T-helper 17 cell (primary cell): ENCODE measurements around the gene PLCL2. TPM values are rescaled to one million over a fixed set of nuclear protein-coding genes. Genes with fewer than 3 reads are reported as not detected.

Experiments
- ATAC-seq: fragments of 150-1000 bp; cut with Tn5 transposase; 2 replicates; pipeline ENCODE4 v1.10.0; 2021; ENCODE audit warnings: mild to moderate bottlenecking, moderate library complexity
- DNase-seq, 3 donors: peaks; one replicate each; pipeline versions ENCODE4 v3.0.0 to v3.0.0-alpha.2; 2020 to 2021
- H3K9me3 ChIP-seq: one replicate; pipeline ENCODE4 v1.7.0; 2013; ENCODE audit warnings: low read length, mild to moderate bottlenecking; ENCODE audit not compliant: control insufficient read depth, poor library complexity, severe bottlenecking
- H3K27ac Mint-ChIP-seq: one replicate; pipeline ENCODE4 v1.8.0; 2022; ENCODE audit warnings: mild to moderate bottlenecking, moderate library complexity, mixed read lengths
- H3K27me3 Mint-ChIP-seq: one replicate; pipeline ENCODE4 v1.8.0; 2022; ENCODE audit warnings: mixed read lengths
- H3K36me3 Mint-ChIP-seq: one replicate; pipeline ENCODE4 v1.8.0; 2022; ENCODE audit warnings: low read depth, mixed read lengths
- H3K4me1 Mint-ChIP-seq: one replicate; pipeline ENCODE4 v1.8.0; 2022; ENCODE audit warnings: mild to moderate bottlenecking, mixed read lengths
- H3K4me3 Mint-ChIP-seq: one replicate; pipeline ENCODE4 v1.8.0; 2022; ENCODE audit warnings: mild to moderate bottlenecking, moderate library complexity, mixed read lengths
- total RNA-seq, 4 donors: library from RNA in 2 of 4; stranded (reverse) in 2 of 4; gene quantifications; one replicate each; pipeline ENCODE4 v1.2.3 and lab custom pipeline; 2022 to 2026

Gene PLCL2
- total RNA-seq, 2 donors from 2014 or later = 53.5 to 55.3 TPM

DNA sequence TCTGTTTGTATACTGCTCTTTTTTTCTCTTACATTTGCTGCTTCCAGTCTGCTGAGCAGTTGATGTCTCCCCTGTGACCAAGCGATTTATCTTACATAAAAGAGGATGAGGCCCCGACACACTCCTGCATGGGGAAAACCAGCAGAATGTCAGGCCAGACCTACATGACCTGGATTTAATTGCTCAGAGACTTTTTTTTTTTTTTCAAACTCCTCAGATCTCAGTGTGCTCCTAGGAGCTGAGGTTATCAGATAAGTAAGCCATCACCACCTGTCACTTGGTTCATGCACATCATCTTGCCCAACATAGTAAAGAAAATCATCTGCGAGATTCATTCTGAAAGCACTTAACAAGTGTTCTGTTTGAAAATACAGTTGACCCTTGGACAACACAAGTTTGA is 163.1 kb downstream of the PLCL2 start:
- H3K27me3 Mint-ChIP-seq = no peaks in the 10 kb centered on the region
- peak overlapping the region; percentile 32 for H3K27ac Mint-ChIP-seq
- peaks cover 17% of the 10 kb centered on the region for H3K36me3 Mint-ChIP-seq
- peaks cover 2% of the 10 kb centered on the region for H3K9me3 ChIP-seq
- H3K4me1 Mint-ChIP-seq = peaks cover 19% of the 10 kb centered on the region
- no peak for ATAC-seq
- no peak overlapping the region for H3K4me3 Mint-ChIP-seq
- no peak for DNase-seq

DNA sequence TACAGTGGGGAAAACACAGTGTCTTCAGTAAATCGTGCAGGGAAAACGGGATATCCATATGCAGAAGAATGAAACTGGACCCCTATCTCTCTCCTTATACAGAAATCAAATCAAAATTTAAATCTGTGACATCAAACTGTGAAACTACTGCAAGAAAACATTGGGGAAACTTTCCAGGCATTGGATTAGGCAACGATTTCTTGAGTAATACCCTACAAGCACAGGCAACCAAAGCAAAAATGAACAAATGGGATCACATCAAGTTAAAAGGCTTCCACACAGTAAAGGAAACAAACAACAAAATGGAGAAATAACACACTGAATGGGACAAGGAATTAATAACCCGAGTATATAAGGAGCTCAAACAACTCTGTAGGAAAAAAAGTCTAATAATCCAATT is 165.3 kb downstream of the PLCL2 start:
- H3K27me3 Mint-ChIP-seq = no peaks in the 10 kb centered on the region
- no peak overlapping the region for H3K27ac Mint-ChIP-seq
- DNase-seq (no peak), ATAC-seq (no peak)
- peaks cover 13% of the 10 kb centered on the region for H3K36me3 Mint-ChIP-seq
- no peak overlapping the region for H3K4me3 Mint-ChIP-seq
- peaks cover 12% of the 10 kb centered on the region for H3K4me1 Mint-ChIP-seq
- peaks cover 2% of the 10 kb centered on the region for H3K9me3 ChIP-seq

DNA sequence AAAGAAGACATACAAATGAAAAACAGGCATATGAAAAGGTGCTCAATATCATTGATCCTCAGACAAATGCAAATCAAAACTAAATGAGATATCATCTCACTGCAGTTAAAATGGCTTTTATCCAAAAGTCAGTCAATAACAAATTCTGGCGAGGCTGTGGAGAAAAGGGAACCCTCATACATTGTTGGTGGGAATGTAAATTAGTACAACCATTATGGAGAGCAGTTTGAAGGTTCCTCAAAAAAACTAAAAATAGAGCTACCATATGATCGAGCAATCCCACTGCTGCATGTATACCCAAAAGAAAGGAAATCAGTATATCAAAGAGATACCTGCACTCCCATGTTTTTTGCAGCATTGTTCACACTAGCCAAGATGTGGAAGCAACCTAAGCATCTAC is 165.8 kb downstream of the PLCL2 start:
- H3K9me3 ChIP-seq = peaks cover 2% of the 10 kb centered on the region
- H3K36me3 Mint-ChIP-seq = peaks cover 11% of the 10 kb centered on the region
- H3K27ac Mint-ChIP-seq = no peak overlapping the region
- ATAC-seq (no peak), DNase-seq (no peak)
- no peaks in the 10 kb centered on the region for H3K27me3 Mint-ChIP-seq
- H3K4me3 Mint-ChIP-seq = no peak overlapping the region
- peaks cover 15% of the 10 kb centered on the region for H3K4me1 Mint-ChIP-seq

- peaks cover 9% of the 10 kb centered on the region for H3K36me3 Mint-ChIP-seq
- DNase-seq = no peak
- peaks cover 2% of the 10 kb centered on the region for H3K9me3 ChIP-seq
- ATAC-seq = no peak
- no peaks in the 10 kb centered on the region for H3K27me3 Mint-ChIP-seq
- no peak overlapping the region for H3K4me3 Mint-ChIP-seq
- peaks cover 18% of the 10 kb centered on the region for H3K4me1 Mint-ChIP-seq
- no peak overlapping the region for H3K27ac Mint-ChIP-seq
These were observed 167.6 kb downstream of the PLCL2 start for GRCh38 chr3:17052363-17052762.

DNA sequence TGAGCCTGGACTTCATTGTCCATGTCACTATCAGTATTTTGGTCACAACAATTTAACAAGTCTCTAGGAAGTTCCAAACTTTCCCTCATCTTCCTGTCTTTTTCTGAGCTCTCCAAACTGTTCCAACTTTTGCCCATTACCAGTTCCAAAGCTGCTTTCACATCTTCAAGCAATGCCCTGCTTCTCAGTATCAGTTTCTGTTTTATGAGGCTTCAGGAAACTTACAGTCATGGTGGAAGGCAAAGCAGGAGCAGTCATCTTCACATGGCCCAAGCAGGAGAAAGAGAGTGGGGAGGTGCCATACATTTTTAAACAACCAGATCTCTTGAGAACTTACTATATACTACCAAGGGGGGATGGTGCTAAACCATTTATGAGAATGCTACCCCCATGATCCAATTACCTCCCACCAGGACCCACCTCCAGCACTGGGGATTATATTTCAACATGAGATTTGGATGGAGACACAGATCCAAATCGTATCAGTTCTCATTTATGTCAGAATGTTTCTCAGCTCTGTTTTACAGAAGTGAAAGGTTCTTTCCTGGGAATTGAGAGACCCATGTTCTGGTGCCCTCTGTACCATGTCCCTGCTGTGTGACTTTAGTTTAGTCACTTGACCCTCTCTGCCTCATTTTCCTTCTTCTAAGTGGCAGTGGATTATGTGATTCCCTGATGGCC is 169.7 kb downstream of the PLCL2 start:
- DNase-seq (no peak), ATAC-seq (no peak)
- Mint-ChIP-seq H3K4me1 (peaks cover 22% of the 10 kb centered on the region), H3K4me3 (no peak overlapping the region), H3K27me3 (no peaks in the 10 kb centered on the region), H3K36me3 (peaks cover 8% of the 10 kb centered on the region), H3K27ac (peak overlapping the region; percentile 70)
- H3K9me3 ChIP-seq = no peaks in the 10 kb centered on the region

GRCh38 chr3:17054982-17055343 is 170.2 kb downstream of the PLCL2 start:
- H3K27me3 Mint-ChIP-seq = no peaks in the 10 kb centered on the region
- peak overlapping the region; percentile 70 for H3K27ac Mint-ChIP-seq
- no peak for ATAC-seq
- H3K9me3 ChIP-seq = no peaks in the 10 kb centered on the region
- peaks cover 22% of the 10 kb centered on the region for H3K4me1 Mint-ChIP-seq
- H3K4me3 Mint-ChIP-seq = no peak overlapping the region
- H3K36me3 Mint-ChIP-seq = peaks cover 12% of the 10 kb centered on the region
- no peak for DNase-seq

DNA sequence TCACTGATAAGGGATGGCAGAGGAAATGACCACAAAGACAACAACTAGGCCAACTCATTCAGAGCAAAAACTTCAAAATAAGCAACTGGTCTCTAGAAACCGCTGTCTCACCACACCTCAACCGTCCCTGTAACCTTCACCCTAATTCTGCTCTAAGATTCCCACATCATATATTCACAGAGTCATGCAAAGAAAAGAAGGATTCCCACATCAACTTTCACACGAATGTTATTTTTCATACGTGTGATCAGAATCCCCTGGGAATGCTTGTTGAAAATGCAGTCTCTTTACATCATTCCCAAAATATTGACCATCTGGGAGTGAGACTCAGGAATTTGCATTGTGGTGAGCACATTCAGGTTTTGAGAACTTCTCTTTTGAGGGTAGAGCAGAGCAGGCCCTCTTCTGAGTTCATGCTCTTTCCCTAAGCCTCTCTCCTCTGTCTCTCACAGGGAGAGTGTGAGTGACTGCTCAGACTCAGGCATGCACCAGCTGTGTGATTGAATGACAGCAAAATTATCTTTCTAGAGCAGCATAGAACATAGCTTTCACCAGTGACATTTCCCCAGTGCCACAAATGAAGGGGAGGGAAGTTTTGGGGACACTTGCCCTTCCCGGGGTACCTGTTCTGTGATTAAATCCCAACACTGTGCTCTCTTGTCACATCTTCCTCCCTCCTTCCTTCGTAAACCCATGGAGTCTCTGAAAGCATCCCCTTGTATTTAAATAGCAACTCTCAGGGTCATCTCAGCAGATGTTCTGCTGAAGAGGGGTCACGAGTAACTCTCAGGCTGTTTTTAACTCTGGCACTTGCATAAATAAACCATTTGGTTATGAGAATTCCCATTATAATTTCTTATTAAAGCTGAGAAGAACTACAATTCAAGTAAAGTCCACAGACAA is 170.9 kb downstream of the PLCL2 start:
- Mint-ChIP-seq H3K4me1 (peaks cover 22% of the 10 kb centered on the region), H3K36me3 (peaks cover 12% of the 10 kb centered on the region)

GRCh38 chr3:17057321-17057720 is 172.6 kb downstream of the PLCL2 start:
- H3K4me1 Mint-ChIP-seq = peaks cover 22% of the 10 kb centered on the region
- peaks cover 10% of the 10 kb centered on the region for H3K36me3 Mint-ChIP-seq
- H3K9me3 ChIP-seq = no peaks in the 10 kb centered on the region
- ATAC-seq (no peak), DNase-seq (no peak)
- H3K27me3 Mint-ChIP-seq = no peaks in the 10 kb centered on the region
- H3K27ac Mint-ChIP-seq = no peak overlapping the region
- no peak overlapping the region for H3K4me3 Mint-ChIP-seq

More for the DNA sequence above, 170.9 kb downstream of the PLCL2 start:
- Mint-ChIP-seq H3K4me3 (no peak overlapping the region), H3K27ac (peak overlapping the region; percentile 70), H3K27me3 (no peaks in the 10 kb centered on the region)
- H3K9me3 ChIP-seq = no peaks in the 10 kb centered on the region
- DNase-seq (no peak), ATAC-seq (peak; percentile 39)

GRCh38 chr3:17059989-17060550 is 175.3 kb downstream of the PLCL2 start:
- Mint-ChIP-seq H3K27me3 (no peaks in the 10 kb centered on the region), H3K4me1 (peaks cover 22% of the 10 kb centered on the region), H3K4me3 (no peak overlapping the region), H3K27ac (no peak overlapping the region), H3K36me3 (peaks cover 15% of the 10 kb centered on the region)
- no peak for ATAC-seq
- no peak for DNase-seq
- no peaks in the 10 kb centered on the region for H3K9me3 ChIP-seq

DNA sequence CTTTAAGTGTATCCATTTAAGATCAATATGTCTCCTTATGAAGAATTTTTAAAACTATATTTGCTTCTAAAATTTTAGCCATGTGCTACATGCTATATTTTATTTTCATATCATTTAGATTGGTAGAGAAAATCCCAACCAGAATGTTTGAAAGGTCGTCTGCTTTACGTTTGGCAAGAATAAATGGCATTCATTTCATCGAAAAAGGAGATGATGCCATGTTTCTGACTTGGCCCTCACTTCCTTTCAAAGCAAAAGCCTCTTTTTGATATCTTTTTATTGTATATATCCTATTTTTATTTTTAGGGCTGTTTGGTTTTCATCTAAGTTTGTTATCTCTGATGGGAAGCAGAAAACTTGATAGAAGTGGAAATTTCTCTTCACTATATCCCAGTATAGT is 176.2 kb downstream of the PLCL2 start:
- Mint-ChIP-seq H3K4me1 (peaks cover 21% of the 10 kb centered on the region), H3K27me3 (no peaks in the 10 kb centered on the region), H3K36me3 (peaks cover 15% of the 10 kb centered on the region), H3K27ac (no peak overlapping the region), H3K4me3 (no peak overlapping the region)
- ATAC-seq (no peak), DNase-seq (no peak)
- H3K9me3 ChIP-seq = no peaks in the 10 kb centered on the region

- H3K4me3 Mint-ChIP-seq = no peak overlapping the region
- H3K27me3 Mint-ChIP-seq = no peaks in the 10 kb centered on the region
- no peak overlapping the region for H3K27ac Mint-ChIP-seq
- H3K36me3 Mint-ChIP-seq = peaks cover 16% of the 10 kb centered on the region
- DNase-seq = no peak
- ATAC-seq = no peak
- H3K9me3 ChIP-seq = no peaks in the 10 kb centered on the region
- peaks cover 28% of the 10 kb centered on the region for H3K4me1 Mint-ChIP-seq
These were observed 178.0 kb downstream of the PLCL2 start for GRCh38 chr3:17062736-17063135.

DNA sequence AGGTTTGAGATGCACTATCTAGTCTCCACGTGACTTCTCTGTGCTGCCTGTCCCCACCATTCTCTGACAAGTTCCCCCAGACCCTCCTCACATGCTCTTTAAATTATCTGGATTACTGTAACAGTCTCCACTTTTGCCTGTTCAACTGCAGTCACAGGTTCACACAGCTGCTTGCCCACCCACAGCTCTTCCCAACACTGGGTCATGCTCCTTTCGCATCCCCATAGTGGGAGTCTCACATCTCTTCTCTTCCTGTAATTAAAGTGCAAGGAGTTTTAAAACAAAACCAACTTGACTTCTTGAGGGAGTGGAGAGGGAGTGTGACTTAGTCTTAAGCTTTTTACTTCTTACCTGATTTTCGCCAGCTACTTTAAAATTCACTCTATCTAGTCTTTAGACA is 178.8 kb downstream of the PLCL2 start:
- H3K4me3 Mint-ChIP-seq = no peak overlapping the region
- peaks cover 17% of the 10 kb centered on the region for H3K36me3 Mint-ChIP-seq
- peak overlapping the region; percentile 62 for H3K27ac Mint-ChIP-seq
- no peaks in the 10 kb centered on the region for H3K9me3 ChIP-seq
- H3K4me1 Mint-ChIP-seq = peaks cover 22% of the 10 kb centered on the region
- DNase-seq = no peak
- no peaks in the 10 kb centered on the region for H3K27me3 Mint-ChIP-seq
- ATAC-seq = no peak

- no peak for ATAC-seq
- H3K36me3 Mint-ChIP-seq = peaks cover 18% of the 10 kb centered on the region
- no peak overlapping the region for H3K4me3 Mint-ChIP-seq
- no peak for DNase-seq
- peak overlapping the region; percentile 62 for H3K27ac Mint-ChIP-seq
- no peaks in the 10 kb centered on the region for H3K27me3 Mint-ChIP-seq
- H3K4me1 Mint-ChIP-seq = peaks cover 27% of the 10 kb centered on the region
- H3K9me3 ChIP-seq = no peaks in the 10 kb centered on the region
These were observed 180.6 kb downstream of the PLCL2 start for GRCh38 chr3:17065315-17065714.
